Measurements from ENCODE around the gene PXDN.

Gene PXDN, protein sequence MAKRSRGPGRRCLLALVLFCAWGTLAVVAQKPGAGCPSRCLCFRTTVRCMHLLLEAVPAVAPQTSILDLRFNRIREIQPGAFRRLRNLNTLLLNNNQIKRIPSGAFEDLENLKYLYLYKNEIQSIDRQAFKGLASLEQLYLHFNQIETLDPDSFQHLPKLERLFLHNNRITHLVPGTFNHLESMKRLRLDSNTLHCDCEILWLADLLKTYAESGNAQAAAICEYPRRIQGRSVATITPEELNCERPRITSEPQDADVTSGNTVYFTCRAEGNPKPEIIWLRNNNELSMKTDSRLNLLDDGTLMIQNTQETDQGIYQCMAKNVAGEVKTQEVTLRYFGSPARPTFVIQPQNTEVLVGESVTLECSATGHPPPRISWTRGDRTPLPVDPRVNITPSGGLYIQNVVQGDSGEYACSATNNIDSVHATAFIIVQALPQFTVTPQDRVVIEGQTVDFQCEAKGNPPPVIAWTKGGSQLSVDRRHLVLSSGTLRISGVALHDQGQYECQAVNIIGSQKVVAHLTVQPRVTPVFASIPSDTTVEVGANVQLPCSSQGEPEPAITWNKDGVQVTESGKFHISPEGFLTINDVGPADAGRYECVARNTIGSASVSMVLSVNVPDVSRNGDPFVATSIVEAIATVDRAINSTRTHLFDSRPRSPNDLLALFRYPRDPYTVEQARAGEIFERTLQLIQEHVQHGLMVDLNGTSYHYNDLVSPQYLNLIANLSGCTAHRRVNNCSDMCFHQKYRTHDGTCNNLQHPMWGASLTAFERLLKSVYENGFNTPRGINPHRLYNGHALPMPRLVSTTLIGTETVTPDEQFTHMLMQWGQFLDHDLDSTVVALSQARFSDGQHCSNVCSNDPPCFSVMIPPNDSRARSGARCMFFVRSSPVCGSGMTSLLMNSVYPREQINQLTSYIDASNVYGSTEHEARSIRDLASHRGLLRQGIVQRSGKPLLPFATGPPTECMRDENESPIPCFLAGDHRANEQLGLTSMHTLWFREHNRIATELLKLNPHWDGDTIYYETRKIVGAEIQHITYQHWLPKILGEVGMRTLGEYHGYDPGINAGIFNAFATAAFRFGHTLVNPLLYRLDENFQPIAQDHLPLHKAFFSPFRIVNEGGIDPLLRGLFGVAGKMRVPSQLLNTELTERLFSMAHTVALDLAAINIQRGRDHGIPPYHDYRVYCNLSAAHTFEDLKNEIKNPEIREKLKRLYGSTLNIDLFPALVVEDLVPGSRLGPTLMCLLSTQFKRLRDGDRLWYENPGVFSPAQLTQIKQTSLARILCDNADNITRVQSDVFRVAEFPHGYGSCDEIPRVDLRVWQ (N-terminal part only)

DNA sequence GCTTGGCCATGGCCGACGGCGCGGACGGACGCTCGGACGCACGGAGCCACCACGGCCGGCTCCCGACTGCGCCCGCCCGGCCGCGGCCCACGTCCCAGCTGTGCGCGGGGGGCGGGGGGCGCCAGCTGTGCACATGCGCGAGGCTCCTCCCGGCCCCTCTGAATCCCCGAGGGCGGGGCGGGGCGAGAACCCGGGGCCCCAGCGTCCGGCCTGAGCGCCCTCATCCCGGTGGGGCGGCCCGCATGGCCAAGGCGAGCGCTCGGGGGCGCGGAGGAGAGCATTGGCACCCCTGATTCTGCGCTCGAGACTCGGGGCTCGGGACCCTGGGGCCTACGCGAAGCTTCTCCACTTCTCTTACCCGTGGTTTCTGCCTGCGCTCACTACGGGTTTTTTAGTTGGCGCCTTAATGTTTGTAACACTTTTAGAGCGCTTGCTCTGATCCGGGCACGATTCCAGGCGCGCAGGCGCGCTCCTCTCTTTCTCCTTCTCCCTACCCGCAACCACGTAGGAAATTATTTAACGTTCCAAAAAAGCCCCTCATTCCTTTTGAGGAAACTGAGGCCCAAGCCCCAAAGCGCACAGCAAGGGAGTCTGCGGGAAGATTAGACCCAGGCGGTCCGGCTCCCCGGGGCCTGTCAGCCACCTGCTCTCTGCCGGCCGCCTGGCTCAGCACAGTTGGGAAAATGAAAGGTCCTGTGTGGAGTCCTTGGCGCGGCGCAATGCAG lies at the start of gene PXDN:
Gene PXDN (minus strand): TSS at position 70 of the 725 bp plus-strand sequence. CDS start 60 bp downstream, at position 10.
- no peaks in the 10 kb centered on the region for H3K36me3 ChIP-seq (ENCODE audit: control insufficient read depth, low read length)
- no peaks in the 10 kb centered on the region for H3K79me2 ChIP-seq (ENCODE audit: control insufficient read depth, low read length)
- H3K9me2 ChIP-seq (replicated peaks; ENCODE audit: control insufficient read depth, low read length) = no peaks in the 10 kb centered on the region
- no peak for TF ChIP-seq EZH2phosphoT487 (IDR thresholded peaks at IDR 0.05; ENCODE audit: borderline replicate concordance, low read length)
- TF ChIP-seq, protein P1, sequence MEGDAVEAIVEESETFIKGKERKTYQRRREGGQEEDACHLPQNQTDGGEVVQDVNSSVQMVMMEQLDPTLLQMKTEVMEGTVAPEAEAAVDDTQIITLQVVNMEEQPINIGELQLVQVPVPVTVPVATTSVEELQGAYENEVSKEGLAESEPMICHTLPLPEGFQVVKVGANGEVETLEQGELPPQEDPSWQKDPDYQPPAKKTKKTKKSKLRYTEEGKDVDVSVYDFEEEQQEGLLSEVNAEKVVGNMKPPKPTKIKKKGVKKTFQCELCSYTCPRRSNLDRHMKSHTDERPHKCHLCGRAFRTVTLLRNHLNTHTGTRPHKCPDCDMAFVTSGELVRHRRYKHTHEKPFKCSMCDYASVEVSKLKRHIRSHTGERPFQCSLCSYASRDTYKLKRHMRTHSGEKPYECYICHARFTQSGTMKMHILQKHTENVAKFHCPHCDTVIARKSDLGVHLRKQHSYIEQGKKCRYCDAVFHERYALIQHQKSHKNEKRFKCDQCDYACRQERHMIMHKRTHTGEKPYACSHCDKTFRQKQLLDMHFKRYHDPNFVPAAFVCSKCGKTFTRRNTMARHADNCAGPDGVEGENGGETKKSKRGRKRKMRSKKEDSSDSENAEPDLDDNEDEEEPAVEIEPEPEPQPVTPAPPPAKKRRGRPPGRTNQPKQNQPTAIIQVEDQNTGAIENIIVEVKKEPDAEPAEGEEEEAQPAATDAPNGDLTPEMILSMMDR (IDR thresholded peaks at IDR 0.05; ENCODE audit: low read depth, low read length, poor library complexity, severe bottlenecking) = no peak
- peaks cover 15% of the 10 kb centered on the region; the same call in 1 of the 2 replicates for H3K9me3 ChIP-seq (ENCODE audit: control insufficient read depth, insufficient read depth, low read length)
- no peak within 1 kb of the TSS for H3K4me3 ChIP-seq (ENCODE audit: low read length)
- H3F3A ChIP-seq (ENCODE audit: control insufficient read depth, insufficient read depth) = no peaks in the 10 kb centered on the region
- no peak within 1 kb of the TSS for H3K4me2 ChIP-seq (ENCODE audit: low read length)
- no peaks in the 10 kb centered on the region for H3K4me1 ChIP-seq (ENCODE audit: control insufficient read depth, low read length)
- H3K27me3 ChIP-seq (ENCODE audit: control insufficient read depth, low read length) = no peaks in the 10 kb centered on the region
- no peaks in the 10 kb centered on the region for H4K20me1 ChIP-seq (ENCODE audit: control insufficient read depth, insufficient read depth, low read depth, low read length)
- no peak within 1 kb of the TSS for H3K27ac ChIP-seq (ENCODE audit: low read depth, low read length)

DNA sequence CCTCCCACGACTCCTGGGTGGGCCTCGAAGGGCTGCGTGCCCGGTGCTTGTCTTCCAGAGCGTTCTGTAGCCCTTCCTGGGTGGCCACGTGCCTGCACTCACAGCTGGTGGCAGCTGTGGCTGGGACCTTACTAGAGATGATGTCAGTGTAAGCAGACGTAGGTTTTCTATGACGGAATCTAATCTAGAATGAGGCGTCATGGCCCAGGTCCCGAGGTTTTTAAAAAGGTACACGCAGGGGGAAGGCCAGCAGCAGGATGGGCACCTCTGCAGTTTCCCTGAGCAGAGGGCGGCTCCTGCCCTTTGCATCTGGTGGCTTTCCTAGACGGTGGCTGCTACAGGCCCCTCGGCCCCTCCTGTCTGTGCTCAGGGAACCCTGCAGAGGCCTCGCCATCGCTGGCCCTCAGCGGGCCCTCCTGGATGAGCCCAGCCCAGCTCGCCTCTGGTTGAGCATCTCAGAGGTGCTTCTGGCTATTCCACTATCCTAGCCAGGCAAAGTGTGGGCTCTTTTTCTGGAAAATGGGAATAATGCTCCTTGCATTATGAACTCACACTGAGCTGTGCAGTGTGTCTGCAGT lies 49.6 kb upstream of the PXDN start:
- Histone ChIP-seq H3K4me3 (ENCODE audit: low read length) (no peak overlapping the region), H3K4me2 (ENCODE audit: low read length) (no peak overlapping the region), H3K36me3 (ENCODE audit: control insufficient read depth, low read length) (no peaks in the 10 kb centered on the region), H3K9me2 (replicated peaks; ENCODE audit: control insufficient read depth, low read length) (no peaks in the 10 kb centered on the region), H3K27me3 (ENCODE audit: control insufficient read depth, low read length) (no peaks in the 10 kb centered on the region), H3K79me2 (ENCODE audit: control insufficient read depth, low read length) (no peaks in the 10 kb centered on the region), H3K27ac (ENCODE audit: low read depth, low read length) (no peak overlapping the region), H3K4me1 (ENCODE audit: control insufficient read depth, low read length) (no peaks in the 10 kb centered on the region), H3F3A (ENCODE audit: control insufficient read depth, insufficient read depth) (no peaks in the 10 kb centered on the region), H4K20me1 (ENCODE audit: control insufficient read depth, insufficient read depth, low read depth, low read length) (no peaks in the 10 kb centered on the region), H3K9me3 (ENCODE audit: control insufficient read depth, insufficient read depth, low read length) (no peaks in the 10 kb centered on the region; the same call in 1 of the 2 replicates)
- TF ChIP-seq EZH2phosphoT487 (IDR thresholded peaks at IDR 0.05; ENCODE audit: borderline replicate concordance, low read length) = no peak
- TF ChIP-seq, protein P1 (IDR thresholded peaks at IDR 0.05; ENCODE audit: low read depth, low read length, poor library complexity, severe bottlenecking) = no peak

Measured in DOHH2 (cell line).